Body of pancreas (tissue), 4 donors: ENCODE results near the gene CRHR2.

ENCODE experiments used
- POLR2A ChIP-seq, 3 donors: fragments of 450-650 bp; IDR thresholded peaks; one replicate each; pipeline ENCODE4 v1.6.1; 2016; ENCODE audit warnings: antibody characterized with exemption in 3 of 3, mild to moderate bottlenecking in 2 of 3
- TF ChIP-seq, protein P1 (sequence below), 7 experiments: fragments of 450-650 bp in 4 of 7; fragments of 200-600 bp in 3 of 7; sonication (generic) in 3 of 7; IDR thresholded peaks; one replicate each; pipeline ENCODE4 v1.5.1; 2016 to 2019; ENCODE audit warnings: antibody characterized with exemption in 7 of 7

DNA sequence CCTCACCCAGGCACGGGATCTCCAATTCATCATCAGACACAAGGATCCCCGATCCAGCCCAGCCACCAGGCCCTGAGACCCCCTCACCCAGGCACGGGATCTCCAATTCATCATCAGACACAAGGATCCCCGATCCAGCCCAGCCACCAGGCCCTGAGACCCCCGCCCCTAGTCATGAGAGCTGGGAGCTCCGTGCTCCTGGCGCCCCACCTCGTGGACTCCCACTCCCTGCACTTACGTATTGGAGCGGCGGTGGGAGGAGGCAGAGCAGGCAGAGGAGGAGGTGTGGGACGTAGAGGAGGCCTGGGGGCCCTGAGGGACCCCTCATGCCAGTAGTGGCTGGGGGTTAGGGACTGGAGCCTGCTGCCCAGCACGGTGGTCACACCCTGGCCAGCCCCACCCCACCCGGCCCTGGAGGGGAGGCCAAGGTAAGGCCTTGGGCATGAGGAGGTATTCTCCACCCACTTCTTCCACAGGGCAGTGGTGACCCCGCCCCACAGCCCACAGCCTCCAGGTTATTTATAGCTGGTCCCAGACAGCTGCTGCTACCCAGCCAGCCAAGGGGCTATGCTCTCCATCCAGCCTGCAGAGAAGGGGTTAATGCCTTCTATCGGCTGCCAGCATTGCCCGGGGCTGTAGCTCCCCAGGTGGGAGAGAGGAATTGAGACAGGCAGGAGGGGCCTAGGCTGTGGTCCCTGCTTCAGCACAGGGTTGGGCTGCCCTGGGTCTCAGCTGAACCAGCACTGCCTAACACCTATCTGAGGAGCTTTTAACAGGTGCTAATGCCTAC lies 17.6 kb upstream of the CRHR2 start:
- TF ChIP-seq POLR2A (IDR thresholded peaks at IDR 0.05): no peak
- TF ChIP-seq, protein P1, sequence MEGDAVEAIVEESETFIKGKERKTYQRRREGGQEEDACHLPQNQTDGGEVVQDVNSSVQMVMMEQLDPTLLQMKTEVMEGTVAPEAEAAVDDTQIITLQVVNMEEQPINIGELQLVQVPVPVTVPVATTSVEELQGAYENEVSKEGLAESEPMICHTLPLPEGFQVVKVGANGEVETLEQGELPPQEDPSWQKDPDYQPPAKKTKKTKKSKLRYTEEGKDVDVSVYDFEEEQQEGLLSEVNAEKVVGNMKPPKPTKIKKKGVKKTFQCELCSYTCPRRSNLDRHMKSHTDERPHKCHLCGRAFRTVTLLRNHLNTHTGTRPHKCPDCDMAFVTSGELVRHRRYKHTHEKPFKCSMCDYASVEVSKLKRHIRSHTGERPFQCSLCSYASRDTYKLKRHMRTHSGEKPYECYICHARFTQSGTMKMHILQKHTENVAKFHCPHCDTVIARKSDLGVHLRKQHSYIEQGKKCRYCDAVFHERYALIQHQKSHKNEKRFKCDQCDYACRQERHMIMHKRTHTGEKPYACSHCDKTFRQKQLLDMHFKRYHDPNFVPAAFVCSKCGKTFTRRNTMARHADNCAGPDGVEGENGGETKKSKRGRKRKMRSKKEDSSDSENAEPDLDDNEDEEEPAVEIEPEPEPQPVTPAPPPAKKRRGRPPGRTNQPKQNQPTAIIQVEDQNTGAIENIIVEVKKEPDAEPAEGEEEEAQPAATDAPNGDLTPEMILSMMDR (IDR thresholded peaks at IDR 0.05): no peak
